A673 (cell line): Measurements from ENCODE around the gene DNAH8. TPM values are rescaled to one million over a fixed set of nuclear protein-coding genes. Genes with fewer than 3 reads are reported as not detected.

Experiments
- BruUV-seq: library from RNA; stranded (reverse); fragments of 400-500 nt; replicated peaks from 2 replicates; lab custom pipeline; 2021; lab: Mats Ljungman, UMichigan
- CTCF ChIA-PET: fragments of 300-600 bp; sonication (Branson Sonifier 250); formaldehyde crosslinking; loops from one replicate; lab custom pipeline; 2022; ENCODE audit warnings: antibody characterized with exemption; lab: Charles Lee
- POLR2A ChIA-PET: fragments of 300-600 bp; sonication (Branson Sonifier 250); formaldehyde crosslinking; loops from one replicate; lab custom pipeline; 2022; ENCODE audit warnings: antibody characterized with exemption; ENCODE audit not compliant: low non-redundant PET; lab: Charles Lee
- DNase-seq: peaks from one replicate; pipeline ENCODE4 v3.0.0-alpha.2; 2015; ENCODE audit warnings: low spot score
- H3K27ac ChIP-seq: fragments of 200-600 bp; sonication (generic); 2 replicates; pipeline ENCODE4 v1.5.1; 2016; ENCODE audit warnings: mixed run types, low read depth, mild to moderate bottlenecking, mixed read lengths, antibody characterized with exemption, low read length; ENCODE audit not compliant: poor library complexity, severe bottlenecking
- H3K27me3 ChIP-seq: fragments of 200-600 bp; sonication (generic); replicated peaks from 2 replicates; pipeline ENCODE4 v1.6.1; 2017; ENCODE audit warnings: mixed run types, low read depth, mild to moderate bottlenecking, mixed read lengths, antibody characterized with exemption, low read length; ENCODE audit not compliant: insufficient read depth, poor library complexity
- H3K36me3 ChIP-seq: fragments of 200-600 bp; sonication (generic); 2 replicates; pipeline ENCODE4 v1.6.1; 2016; ENCODE audit warnings: mixed run types, mild to moderate bottlenecking, mixed read lengths, antibody characterized with exemption, low read length; ENCODE audit not compliant: insufficient read depth, poor library complexity, severe bottlenecking
- H3K4me1 ChIP-seq: fragments of 200-600 bp; sonication (generic); 2 replicates; pipeline ENCODE4 v1.6.1; 2017; ENCODE audit warnings: mixed run types, mild to moderate bottlenecking, mixed read lengths, antibody characterized with exemption, low read length; ENCODE audit not compliant: insufficient read depth, poor library complexity, severe bottlenecking
- H3K4me3 ChIP-seq: fragments of 200-600 bp; sonication (generic); 2 replicates; pipeline ENCODE4 v1.5.1; 2016; ENCODE audit warnings: low read depth, mixed run types, mild to moderate bottlenecking, mixed read lengths, low read length; ENCODE audit not compliant: poor library complexity, severe bottlenecking
- H3K9me3 ChIP-seq: fragments of 200-600 bp; sonication (generic); 2 replicates; pipeline ENCODE4 v1.6.1; 2016; ENCODE audit warnings: mixed run types, low read depth, mild to moderate bottlenecking, mixed read lengths, antibody characterized with exemption, low read length; ENCODE audit not compliant: poor library complexity, severe bottlenecking
- EZH2 ChIP-seq: fragments of 200-600 bp; sonication (generic); IDR thresholded peaks from 2 replicates; pipeline ENCODE4 v1.6.1; 2017; ENCODE audit warnings: borderline replicate concordance, low read depth, mild to moderate bottlenecking, mixed read lengths, antibody characterized with exemption, low read length; ENCODE audit not compliant: poor library complexity, severe bottlenecking
- intact Hi-C: fragments of 100-400 bp; cut with micrococcal nuclease; formaldehyde crosslinking; loops from one replicate; pipeline ENCODE4 v1.10.0; 2022; ENCODE audit not compliant: unreplicated experiment
- total RNA-seq: library from RNA; stranded (reverse); gene quantifications from 2 replicates; pipeline ENCODE4 v1.2.3, GENCODE V29; 2021
- TF ChIP-seq, protein P1 (sequence below): fragments of 300-800, 200-600 bp; sonication (generic); conservative IDR thresholded peaks from 2 replicates; pipeline ENCODE4 v1.5.1; 2017; ENCODE audit warnings: low read depth, mild to moderate bottlenecking, antibody characterized with exemption, low read length, moderate library complexity, mixed read lengths

Gene DNAH8
- total RNA-seq, 1 experiment from 2014 or later, result not detected

DNA sequence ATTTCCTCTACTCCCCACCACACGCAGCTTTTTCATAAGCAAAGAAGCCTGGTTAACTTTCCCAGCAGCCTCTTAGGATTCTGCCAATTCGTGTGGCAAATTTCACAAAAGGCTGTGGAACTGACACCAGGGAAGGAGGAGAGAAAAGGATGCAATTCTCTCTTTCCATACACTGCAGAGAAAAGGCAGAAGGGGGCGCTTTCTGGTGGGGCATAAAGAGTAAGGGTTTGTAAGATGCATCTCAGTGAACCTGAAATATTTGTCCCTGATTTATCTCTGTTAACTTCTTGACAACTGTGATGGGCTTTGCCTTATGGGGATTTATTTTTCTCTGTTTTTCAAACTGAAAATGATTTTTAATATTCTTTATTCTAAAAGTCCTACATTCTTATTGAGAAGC, 288.0 kb downstream of the DNAH8 start:
- Histone ChIP-seq H3K9me3 (no peaks in the 10 kb centered on the region), H3K27ac (no peak overlapping the region), H3K4me1 (no peaks in the 10 kb centered on the region), H3K27me3 (peaks cover 97% of the 10 kb centered on the region), H3K36me3 (no peaks in the 10 kb centered on the region), H3K4me3 (no peak overlapping the region)
- BruUV-seq, result no TSS peak
- POLR2A ChIA-PET, result no interaction called here
- intact Hi-C loops, result no loop called here
- TF ChIP-seq, protein P1, sequence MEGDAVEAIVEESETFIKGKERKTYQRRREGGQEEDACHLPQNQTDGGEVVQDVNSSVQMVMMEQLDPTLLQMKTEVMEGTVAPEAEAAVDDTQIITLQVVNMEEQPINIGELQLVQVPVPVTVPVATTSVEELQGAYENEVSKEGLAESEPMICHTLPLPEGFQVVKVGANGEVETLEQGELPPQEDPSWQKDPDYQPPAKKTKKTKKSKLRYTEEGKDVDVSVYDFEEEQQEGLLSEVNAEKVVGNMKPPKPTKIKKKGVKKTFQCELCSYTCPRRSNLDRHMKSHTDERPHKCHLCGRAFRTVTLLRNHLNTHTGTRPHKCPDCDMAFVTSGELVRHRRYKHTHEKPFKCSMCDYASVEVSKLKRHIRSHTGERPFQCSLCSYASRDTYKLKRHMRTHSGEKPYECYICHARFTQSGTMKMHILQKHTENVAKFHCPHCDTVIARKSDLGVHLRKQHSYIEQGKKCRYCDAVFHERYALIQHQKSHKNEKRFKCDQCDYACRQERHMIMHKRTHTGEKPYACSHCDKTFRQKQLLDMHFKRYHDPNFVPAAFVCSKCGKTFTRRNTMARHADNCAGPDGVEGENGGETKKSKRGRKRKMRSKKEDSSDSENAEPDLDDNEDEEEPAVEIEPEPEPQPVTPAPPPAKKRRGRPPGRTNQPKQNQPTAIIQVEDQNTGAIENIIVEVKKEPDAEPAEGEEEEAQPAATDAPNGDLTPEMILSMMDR, result peak; percentile 45
- TF ChIP-seq EZH2, result no peak
- CTCF ChIA-PET, result no interaction called here
- peak; percentile 23 for DNase-seq

GRCh38 chr6:39003492-39003891, 288.4 kb downstream of the DNAH8 start:
- intact Hi-C loops, result no loop called here
- ChIA-PET CTCF (no interaction called here), POLR2A (no interaction called here)

DNA sequence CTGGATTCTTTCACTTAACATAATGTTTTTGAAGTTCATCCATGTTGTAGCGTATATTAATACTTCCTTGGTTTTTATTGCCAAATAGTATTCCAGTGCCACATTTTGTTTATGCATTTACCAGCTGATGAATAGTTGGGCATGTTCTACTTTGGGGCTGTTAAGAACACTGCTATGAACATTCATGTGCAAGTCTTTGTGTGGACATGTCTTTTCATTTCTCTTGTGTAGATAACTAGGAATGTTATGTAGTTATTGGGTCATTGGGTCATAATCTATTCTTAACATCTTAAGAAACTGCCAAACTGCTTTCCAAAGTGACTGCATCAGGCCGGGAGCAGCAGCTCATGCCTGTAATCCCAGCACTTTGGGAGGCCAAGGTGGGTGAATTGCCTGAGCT, 289.7 kb downstream of the DNAH8 start:
- DNase-seq, result no peak
- Histone ChIP-seq H3K4me3 (no peak overlapping the region), H3K36me3 (no peaks in the 10 kb centered on the region), H3K9me3 (no peaks in the 10 kb centered on the region), H3K27me3 (peaks cover 97% of the 10 kb centered on the region), H3K4me1 (no peaks in the 10 kb centered on the region), H3K27ac (no peak overlapping the region)
- ChIA-PET CTCF (no interaction called here), POLR2A (no interaction called here)
- BruUV-seq, result no TSS peak
- intact Hi-C loops, result no loop called here
- TF ChIP-seq, protein P1, result no peak
- TF ChIP-seq EZH2, result no peak

More at GRCh38 chr6:39003492-39003891, 288.4 kb downstream of the DNAH8 start:
- no TSS peak for BruUV-seq
- no peaks in the 10 kb centered on the region for H3K36me3 ChIP-seq
- no peak overlapping the region for H3K4me3 ChIP-seq
- no peaks in the 10 kb centered on the region for H3K4me1 ChIP-seq
- peaks cover 97% of the 10 kb centered on the region for H3K27me3 ChIP-seq
- H3K9me3 ChIP-seq, result no peaks in the 10 kb centered on the region
- no peak for DNase-seq
- TF ChIP-seq EZH2, result no peak
- TF ChIP-seq, protein P1, result no peak
- H3K27ac ChIP-seq, result no peak overlapping the region
